Fibroblast of villous mesenchyme (primary cell): Measurements from ENCODE around the gene AJUBA. TPM values are rescaled to one million over a fixed set of nuclear protein-coding genes. Genes with fewer than 3 reads are reported as not detected.
"Not testable (repeated sequence)": the region's sequence is repeated elsewhere in the genome, so short reads cannot be mapped to it uniquely, and the experiment has no call there.

Experiments
- DNase-seq: peaks from one replicate; pipeline ENCODE4 v3.0.0-alpha.2; 2010; ENCODE audit warnings: low read depth
- H3K4me3 ChIP-seq: 2 replicates; pipeline ENCODE4 v1.5.1; 2011; ENCODE audit warnings: low read depth, mild to moderate bottlenecking, low read length
- CTCF ChIP-seq: IDR thresholded peaks from 2 replicates; pipeline ENCODE4 v1.5.1; 2012; ENCODE audit warnings: low read depth, mild to moderate bottlenecking, low read length; ENCODE audit not compliant: insufficient read depth
- total RNA-seq: library from RNA; depleted of rRNA; stranded (reverse); fragments of >200 nt; gene quantifications from 2 replicates; pipeline ENCODE4 v1.2.3, GENCODE V29; 2012

AJUBA gene
- total RNA-seq, 1 donor, result 131 TPM

GRCh38 chr14:22966783-22967269 lies 15.5 kb downstream of the AJUBA start:
- DNase-seq, result no peak
- TF ChIP-seq CTCF, result no peak
- H3K4me3 ChIP-seq, result no peak overlapping the region

- not testable (repeated sequence) for H3K4me3 ChIP-seq, DNase-seq
These were observed 16.2 kb downstream of the AJUBA start for GRCh38 chr14:22965916-22966782.

GRCh38 chr14:22962061-22962676 lies 20.2 kb downstream of the AJUBA start:
- H3K4me3 ChIP-seq, result no peak overlapping the region
- no peak for TF ChIP-seq CTCF
- DNase-seq, result no peak

GRCh38 chr14:22955702-22956569 lies 26.4 kb downstream of the AJUBA start:
- no peak for DNase-seq
- peak overlapping the region; percentile 68 for H3K4me3 ChIP-seq

GRCh38 chr14:22952418-22952817 lies 29.9 kb downstream of the AJUBA start:
- TF ChIP-seq CTCF, result no peak
- DNase-seq, result no peak
- H3K4me3 ChIP-seq, result no peak overlapping the region

More at GRCh38 chr14:22955702-22956569, 26.4 kb downstream of the AJUBA start:
- no peak for TF ChIP-seq CTCF

- not testable (repeated sequence) for DNase-seq, H3K4me3 ChIP-seq
These were observed 30.6 kb downstream of the AJUBA start for GRCh38 chr14:22951795-22952194.

- TF ChIP-seq CTCF, result no peak
- DNase-seq, result no peak
- no peak overlapping the region for H3K4me3 ChIP-seq
These were observed 36.7 kb downstream of the AJUBA start for GRCh38 chr14:22945642-22946041.
